ENCODE results near the gene SH3D21. TPM values are rescaled to one million over a fixed set of nuclear protein-coding genes. Genes with fewer than 3 reads are reported as not detected.

Gene SH3D21
- polyA plus RNA-seq, 3 donors = 0.56 TPM; not detected in 2

DNA sequence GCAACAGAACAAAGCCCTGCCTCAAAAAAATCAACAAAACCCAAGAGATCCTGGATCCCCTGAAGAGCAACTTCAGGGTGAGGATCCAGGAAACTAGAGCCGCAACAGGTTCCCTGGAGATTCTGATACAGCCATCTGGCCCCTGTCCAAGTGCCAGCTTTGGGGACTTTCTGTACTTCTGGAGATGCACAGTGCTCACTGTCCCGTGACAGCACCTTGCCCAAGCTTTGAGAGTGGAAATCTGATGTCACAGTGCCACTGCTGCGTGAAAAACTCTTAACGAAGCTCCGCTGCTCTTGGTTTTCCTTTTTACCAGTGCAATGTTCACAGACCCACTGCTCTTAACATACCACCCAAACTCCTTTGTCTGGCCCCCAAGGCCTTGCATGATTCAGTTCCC is 53.2 kb downstream of the SH3D21 start:
- peaks cover 0 to 1% (median 0%) of the 10 kb centered on the region in 7 donors for H3K9me3 Mint-ChIP-seq

DNA sequence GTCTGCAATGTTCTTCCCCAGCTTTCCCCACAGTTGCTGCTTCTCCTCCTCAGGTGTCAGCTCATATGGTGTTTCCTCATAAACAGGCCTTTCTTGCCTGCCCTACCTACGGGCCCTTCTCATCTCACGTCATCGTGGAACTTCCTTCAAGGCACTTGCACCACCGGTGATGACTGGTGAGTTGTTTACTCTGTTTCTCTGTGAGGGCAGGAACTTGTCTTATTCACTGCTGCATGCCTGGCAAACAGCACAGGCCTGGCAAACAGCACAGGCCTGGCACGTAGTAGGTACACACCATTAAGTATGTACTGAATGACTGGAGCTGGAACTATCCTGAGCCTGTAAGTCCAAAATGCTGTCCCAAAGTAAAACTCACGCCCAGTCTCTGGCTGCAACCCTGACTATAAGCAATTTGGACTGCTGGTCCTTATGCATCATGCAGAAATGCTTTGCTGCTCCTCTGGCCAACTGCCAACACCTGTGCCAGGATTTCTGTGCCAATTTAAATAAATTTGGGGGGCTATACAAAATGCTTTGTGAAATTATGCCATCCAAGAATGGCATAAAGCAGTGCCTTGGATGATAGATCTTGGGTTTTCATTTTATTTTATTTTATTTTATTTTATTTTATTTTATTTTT is 53.9 kb downstream of the SH3D21 start:
- Mint-ChIP-seq H3K36me3 (peaks cover 74 to 84% of the 10 kb centered on the region in 2 donors), H3K27me3 (ENCODE audit: low read depth in 3 of 3) (no peaks in the 10 kb centered on the region), H3K27ac (peak overlapping the region in 1 of 7 donors; percentile 78), H3K4me3 (no peak overlapping the region), H3K9me3 (peaks cover 0 to 1% (median 0%) of the 10 kb centered on the region in 7 donors), H3K4me1 (peaks cover 7% of the 10 kb centered on the region)
- Histone ChIP-seq H2AFZ (ENCODE audit: insufficient read depth, low read depth, low read length, poor library complexity, severe bottlenecking) (no peak overlapping the region), H4K20me1 (ENCODE audit: insufficient read depth, low read length) (peaks cover 82% of the 10 kb centered on the region), H3K27ac (ENCODE audit: low read depth in 1 of 2, low read length in 2 of 2) (no peak overlapping the region), H3K27me3 (ENCODE audit: control insufficient read depth in 2 of 2, insufficient read depth in 2 of 2, low read length in 2 of 2) (no peaks in the 10 kb centered on the region), H3K9me3 (replicated peaks in 1 of 2; ENCODE audit: control insufficient read depth in 1 of 2, insufficient read depth in 1 of 2, low read length in 2 of 2) (no peaks in the 10 kb centered on the region), H3K4me1 (ENCODE audit: control insufficient read depth in 1 of 2, insufficient read depth in 2 of 2, low read length in 2 of 2) (peaks cover 4 to 5% of the 10 kb centered on the region in 2 donors), H3K4me3 (replicated peaks in 1 of 3; ENCODE audit: low read depth in 2 of 3, low read length in 3 of 3) (no peak overlapping the region), H3K4me2 (replicated peaks; ENCODE audit: extremely low read depth, low read length, poor library complexity, severe bottlenecking) (no peak overlapping the region), H3K9ac (ENCODE audit: insufficient read depth, low read length, poor library complexity, severe bottlenecking) (no peak overlapping the region), H3K36me3 (replicated peaks in 1 of 2; ENCODE audit: control insufficient read depth in 1 of 2, insufficient read depth in 2 of 2, low read length in 2 of 2) (peaks cover 60 to 83% of the 10 kb centered on the region in 2 donors), H3K79me2 (ENCODE audit: insufficient read depth, low read length) (peaks cover 21% of the 10 kb centered on the region)
- TF ChIP-seq, protein P1, sequence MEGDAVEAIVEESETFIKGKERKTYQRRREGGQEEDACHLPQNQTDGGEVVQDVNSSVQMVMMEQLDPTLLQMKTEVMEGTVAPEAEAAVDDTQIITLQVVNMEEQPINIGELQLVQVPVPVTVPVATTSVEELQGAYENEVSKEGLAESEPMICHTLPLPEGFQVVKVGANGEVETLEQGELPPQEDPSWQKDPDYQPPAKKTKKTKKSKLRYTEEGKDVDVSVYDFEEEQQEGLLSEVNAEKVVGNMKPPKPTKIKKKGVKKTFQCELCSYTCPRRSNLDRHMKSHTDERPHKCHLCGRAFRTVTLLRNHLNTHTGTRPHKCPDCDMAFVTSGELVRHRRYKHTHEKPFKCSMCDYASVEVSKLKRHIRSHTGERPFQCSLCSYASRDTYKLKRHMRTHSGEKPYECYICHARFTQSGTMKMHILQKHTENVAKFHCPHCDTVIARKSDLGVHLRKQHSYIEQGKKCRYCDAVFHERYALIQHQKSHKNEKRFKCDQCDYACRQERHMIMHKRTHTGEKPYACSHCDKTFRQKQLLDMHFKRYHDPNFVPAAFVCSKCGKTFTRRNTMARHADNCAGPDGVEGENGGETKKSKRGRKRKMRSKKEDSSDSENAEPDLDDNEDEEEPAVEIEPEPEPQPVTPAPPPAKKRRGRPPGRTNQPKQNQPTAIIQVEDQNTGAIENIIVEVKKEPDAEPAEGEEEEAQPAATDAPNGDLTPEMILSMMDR (IDR thresholded peaks at IDR 0.05) = no peak
- peak in 1 of 3 donors; percentile 59 for DNase-seq
- 87% methylated on average over 3 of the region's 6 CpGs for WGBS (ENCODE audit: insufficient coverage)
- intact Hi-C loops (cut with micrococcal nuclease) = loop anchor here in 1 of 2 donors (5.0 kb wide), 1 partner anchor 42 kb away; no protein-coding TSS in a partner anchor

More for the DNA sequence above, 53.2 kb downstream of the SH3D21 start:
- peaks cover 86% of the 10 kb centered on the region for H4K20me1 ChIP-seq (ENCODE audit: insufficient read depth, low read length)
- H3K36me3 Mint-ChIP-seq = peaks cover 81 to 90% of the 10 kb centered on the region in 2 donors
- intact Hi-C loops (cut with micrococcal nuclease) = no loop called here
- H3K27me3 Mint-ChIP-seq (ENCODE audit: low read depth in 3 of 3) = no peaks in the 10 kb centered on the region
- no peaks in the 10 kb centered on the region for H3K4me1 ChIP-seq (ENCODE audit: control insufficient read depth in 1 of 2, insufficient read depth in 2 of 2, low read length in 2 of 2)
- H3K27me3 ChIP-seq (ENCODE audit: control insufficient read depth in 2 of 2, insufficient read depth in 2 of 2, low read length in 2 of 2) = no peaks in the 10 kb centered on the region
- peaks cover 21% of the 10 kb centered on the region for H3K79me2 ChIP-seq (ENCODE audit: insufficient read depth, low read length)
- no peak overlapping the region for H2AFZ ChIP-seq (ENCODE audit: insufficient read depth, low read depth, low read length, poor library complexity, severe bottlenecking)
- H3K27ac Mint-ChIP-seq = peak overlapping the region in 3 of 7 donors; percentile 44 to 78 (median 57)
- H3K27ac ChIP-seq (ENCODE audit: low read depth in 1 of 2, low read length in 2 of 2) = no peak overlapping the region
- H3K4me3 ChIP-seq (replicated peaks in 1 of 3; ENCODE audit: low read depth in 2 of 3, low read length in 3 of 3) = no peak overlapping the region
- H3K9me3 ChIP-seq (replicated peaks in 1 of 2; ENCODE audit: control insufficient read depth in 1 of 2, insufficient read depth in 1 of 2, low read length in 2 of 2) = no peaks in the 10 kb centered on the region
- no peak overlapping the region for H3K9ac ChIP-seq (ENCODE audit: insufficient read depth, low read length, poor library complexity, severe bottlenecking)
- no peak overlapping the region for H3K4me3 Mint-ChIP-seq
- WGBS (ENCODE audit: insufficient coverage) = 95% methylated on average over 5 of the region's 5 CpGs
- H3K4me2 ChIP-seq (replicated peaks; ENCODE audit: extremely low read depth, low read length, poor library complexity, severe bottlenecking) = no peak overlapping the region
- DNase-seq = no peak
- TF ChIP-seq, protein P1 (IDR thresholded peaks at IDR 0.05) = no peak
- peaks cover 5% of the 10 kb centered on the region for H3K4me1 Mint-ChIP-seq
- H3K36me3 ChIP-seq (replicated peaks in 1 of 2; ENCODE audit: control insufficient read depth in 1 of 2, insufficient read depth in 2 of 2, low read length in 2 of 2) = peaks cover 67 to 89% of the 10 kb centered on the region in 2 donors

All from CD14-positive monocyte (primary cell).